ENCODE results near the gene CALHM4. TPM values are rescaled to one million over a fixed set of nuclear protein-coding genes. Genes with fewer than 3 reads are reported as not detected.
A peak's percentile ranks its signal among the peaks of the same experiment; 100 is the strongest.

The CALHM4 gene
- total and polyA plus RNA-seq, 2 of the 13 experiments (the other 11 are each of a cell fraction or from before 2014, with no cell fraction given): not detected

DNA sequence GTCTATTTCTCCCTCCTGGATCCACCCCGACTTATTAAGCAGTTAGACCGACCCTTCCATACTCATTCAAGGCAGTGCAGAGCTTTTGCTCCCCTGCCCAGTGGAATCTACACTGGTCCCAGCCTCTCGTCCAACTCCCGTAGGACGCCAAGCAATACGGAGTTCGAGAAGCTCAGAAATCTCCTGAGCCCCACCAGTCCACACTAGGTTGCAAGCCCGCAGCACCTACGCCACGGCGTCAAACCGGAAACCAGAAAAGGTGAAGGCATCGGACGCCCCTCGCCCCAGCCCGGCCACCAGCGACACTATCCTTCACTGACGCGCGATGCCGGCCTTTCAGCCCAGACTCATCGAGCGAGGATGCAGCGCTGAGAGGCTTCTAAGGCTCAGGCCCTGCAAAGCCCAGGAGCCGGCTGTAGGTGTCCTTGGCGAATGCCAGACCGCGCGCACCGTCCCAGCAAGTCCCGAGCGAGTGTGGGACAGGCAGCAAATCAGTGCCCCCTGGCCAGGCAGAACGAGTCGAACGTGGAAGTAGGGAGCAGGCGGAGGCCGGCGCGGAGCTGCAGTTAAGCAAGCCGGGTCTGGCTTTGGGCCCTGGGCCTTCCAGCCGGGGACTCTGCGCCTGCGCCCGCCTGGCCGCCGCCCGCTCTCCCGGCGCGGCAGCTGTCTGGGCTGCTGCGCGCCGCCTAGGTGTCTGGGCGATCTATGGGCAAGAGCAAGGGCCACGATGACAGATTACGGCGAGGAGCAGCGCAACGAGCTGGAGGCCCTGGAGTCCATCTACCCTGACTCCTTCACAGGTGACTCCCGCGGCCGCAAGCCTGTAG lies 17.5 kb downstream of the CALHM4 start, which contains the start of gene RWDD1 (continued):
- TF ChIP-seq ZNF720 (CRISPR knock-in tag; IDR thresholded peaks at IDR 0.05) (0 out of 2 replicates have a peak, but pooled peaks have one; percentile 57), ZNF558 (CRISPR knock-in tag; IDR thresholded peaks at IDR 0.05; ENCODE audit: borderline replicate concordance) (no peak; the same call in 1 of the 2 replicates), ZNF800 (CRISPR knock-in tag; IDR thresholded peaks at IDR 0.05) (0 out of 2 replicates have a peak, but pooled peaks have one; percentile 66), NFE2L1 (CRISPR knock-in tag; IDR thresholded peaks at IDR 0.05; ENCODE audit: borderline replicate concordance) (no peak), ZNF225 (CRISPR knock-in tag; IDR thresholded peaks at IDR 0.05) (peak; percentile 88; the same call in 1 of the 2 replicates), KDM6A (CRISPR knock-in tag; IDR thresholded peaks at IDR 0.05; ENCODE audit: low read depth) (no peak), NBN (conservative IDR thresholded peaks at IDR 0.05) (no peak), MAF1 (CRISPR knock-in tag; IDR thresholded peaks at IDR 0.05; ENCODE audit: borderline replicate concordance) (peak; percentile 92; the same call in 1 of the 2 replicates), GFI1 (CRISPR knock-in tag; IDR thresholded peaks at IDR 0.05; ENCODE audit: borderline replicate concordance) (peak; percentile 94), KLF9 (CRISPR knock-in tag; IDR thresholded peaks at IDR 0.05; ENCODE audit: low read depth) (peak; percentile 20; the same call in 1 of the 2 replicates), GZF1 (CRISPR knock-in tag; IDR thresholded peaks at IDR 0.05) (peak; percentile 88), CC2D1A (CRISPR knock-in tag; IDR thresholded peaks at IDR 0.05) (no peak), ZNF274 (CRISPR knock-in tag; IDR thresholded peaks at IDR 0.05) (peak; percentile 97), GTF3A (CRISPR knock-in tag; conservative IDR thresholded peaks at IDR 0.05) (peak; percentile 99; the same call in 1 of the 2 replicates), NFIC (IDR thresholded peaks at IDR 0.05; ENCODE audit: low read length) (no peak), ZSCAN9 (CRISPR knock-in tag; IDR thresholded peaks at IDR 0.05; ENCODE audit: borderline replicate concordance) (peak; percentile 35; the same call in 1 of the 2 replicates), ZNF383 (CRISPR knock-in tag; IDR thresholded peaks at IDR 0.05; ENCODE audit: borderline replicate concordance) (no peak; the same call in 1 of the 2 replicates), MXD3 (CRISPR knock-in tag; IDR thresholded peaks at IDR 0.05) (peak; percentile 94), ZNF672 (CRISPR knock-in tag; IDR thresholded peaks at IDR 0.05) (no peak), KMT2A (CRISPR knock-in tag; IDR thresholded peaks at IDR 0.05) (peak; percentile 99), TEAD2 (CRISPR knock-in tag; IDR thresholded peaks at IDR 0.05) (no peak), GLI4 (CRISPR knock-in tag; IDR thresholded peaks at IDR 0.05; ENCODE audit: borderline replicate concordance) (0 out of 2 replicates have a peak, but pooled peaks have one; percentile 20), GABPA (IDR thresholded peaks at IDR 0.05; ENCODE audit: low read depth, low read length) (peak; percentile 48), GABPA (CRISPR knock-in tag; IDR thresholded peaks at IDR 0.05; ENCODE audit: low read depth) (peak; percentile 86), ZNF703 (CRISPR knock-in tag; IDR thresholded peaks at IDR 0.05; ENCODE audit: borderline replicate concordance) (peak; percentile 92; the same call in 1 of the 2 replicates)
- TF ChIP-seq, protein P1, sequence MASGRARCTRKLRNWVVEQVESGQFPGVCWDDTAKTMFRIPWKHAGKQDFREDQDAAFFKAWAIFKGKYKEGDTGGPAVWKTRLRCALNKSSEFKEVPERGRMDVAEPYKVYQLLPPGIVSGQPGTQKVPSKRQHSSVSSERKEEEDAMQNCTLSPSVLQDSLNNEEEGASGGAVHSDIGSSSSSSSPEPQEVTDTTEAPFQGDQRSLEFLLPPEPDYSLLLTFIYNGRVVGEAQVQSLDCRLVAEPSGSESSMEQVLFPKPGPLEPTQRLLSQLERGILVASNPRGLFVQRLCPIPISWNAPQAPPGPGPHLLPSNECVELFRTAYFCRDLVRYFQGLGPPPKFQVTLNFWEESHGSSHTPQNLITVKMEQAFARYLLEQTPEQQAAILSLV (CRISPR knock-in tag; IDR thresholded peaks at IDR 0.05; ENCODE audit: borderline replicate concordance): peak; percentile 99; the same call in 1 of the 2 replicates
